K562 (cell line): ENCODE data around the gene ZNF687. TPM values are rescaled to one million over a fixed set of nuclear protein-coding genes. Genes with fewer than 3 reads are reported as not detected.
A peak's percentile ranks its signal among the peaks of the same experiment; 100 is the strongest.

Experiments
- ARID4B ChIP-seq: sonication (generic); formaldehyde crosslinking; IDR thresholded peaks from 2 replicates; pipeline ENCODE4 v1.8.0; 2022; ENCODE audit warnings: mild to moderate bottlenecking, missing genetic modification reagents
- ATF1 ChIP-seq, 2 experiments: fragments of 450-650 bp in 1 of 2; IDR thresholded peaks; 2 replicates each; pipeline ENCODE4 v1.6.1; 2016; ENCODE audit warnings: missing compliant biosample characterization in 1 of 2, missing genetic modification characterization in 1 of 2
- CBX1 ChIP-seq: sonication (generic); IDR thresholded peaks from 2 replicates; pipeline ENCODE4 v1.6.1; 2016; ENCODE audit warnings: antibody characterized with exemption, low read depth, mild to moderate bottlenecking
- CREM ChIP-seq: IDR thresholded peaks from 2 replicates; pipeline ENCODE4 v1.6.1; 2014; ENCODE audit warnings: antibody characterized with exemption, low read depth
- CSDE1 ChIP-seq, 2 experiments: fragments of 450-650 bp; IDR thresholded peaks; 2 replicates each; pipeline ENCODE4 v1.6.1; 2016; ENCODE audit warnings: mild to moderate bottlenecking in 1 of 2
- DDX20 ChIP-seq: fragments of 450-650 bp; IDR thresholded peaks from 2 replicates; pipeline ENCODE4 v1.6.1; 2016; ENCODE audit warnings: missing genetic modification characterization, low read depth, mild to moderate bottlenecking, missing compliant biosample characterization, moderate library complexity
- ERF ChIP-seq: fragments of 450-650 bp; formaldehyde crosslinking; IDR thresholded peaks from 2 replicates; pipeline ENCODE4 v1.4.0; 2020; ENCODE audit warnings: mild to moderate bottlenecking, mixed read lengths
- FOSL1 ChIP-seq: fragments of 200-800 bp; sonication (Bioruptor generic); conservative IDR thresholded peaks from 2 replicates; pipeline ENCODE4 v1.6.1; 2016; ENCODE audit warnings: missing genetic modification characterization, missing compliant biosample characterization
- HLTF ChIP-seq: fragments of 450-650 bp; IDR thresholded peaks from 2 replicates; pipeline ENCODE4 v1.6.1; 2016
- KDM2B ChIP-seq: fragments of 250-450 bp; sonication (Bioruptor Pico); IDR thresholded peaks from 2 replicates; pipeline ENCODE4 v1.8.0; 2021; ENCODE audit warnings: mild to moderate bottlenecking, moderate library complexity
- KDM4B ChIP-seq, 2 experiments: fragments of 450-650 bp in 1 of 2; sonication (generic) in 1 of 2; IDR thresholded peaks; 2 replicates each; pipeline ENCODE4 v1.6.1; 2016 to 2017; ENCODE audit warnings: borderline replicate concordance in 2 of 2, antibody characterized with exemption in 1 of 2, low read depth in 1 of 2, mild to moderate bottlenecking in 1 of 2
- MED1 ChIP-seq: sonication (generic); formaldehyde crosslinking; IDR thresholded peaks from 2 replicates; pipeline ENCODE4 v1.8.1; 2023; ENCODE audit warnings: missing genetic modification reagents, borderline replicate concordance
- NFE2L1 ChIP-seq: fragments of 450-650 bp; IDR thresholded peaks from 2 replicates; pipeline ENCODE4 v1.6.1; 2016; ENCODE audit warnings: missing genetic modification characterization, low read depth, mild to moderate bottlenecking, missing compliant biosample characterization, moderate library complexity, borderline replicate concordance
- PML ChIP-seq: IDR thresholded peaks from 2 replicates; pipeline ENCODE4 v1.6.1; 2012; ENCODE audit warnings: low read length, inconsistent platforms
- PURB ChIP-seq: sonication (generic); formaldehyde crosslinking; IDR thresholded peaks from 2 replicates; pipeline ENCODE4 v1.9.0; 2021; ENCODE audit warnings: low read depth, mild to moderate bottlenecking, missing genetic modification reagents
- RBM15 ChIP-seq: fragments of 200-400 bp; formaldehyde crosslinking; IDR thresholded peaks from 2 replicates; pipeline ENCODE4 v1.6.1; 2018; ENCODE audit warnings: mild to moderate bottlenecking, low read length, moderate library complexity; ENCODE audit not compliant: insufficient read depth
- RNF2 ChIP-seq: sonication (generic); IDR thresholded peaks from 2 replicates; pipeline ENCODE4 v1.6.1; 2016
- SMARCA4 ChIP-seq: fragments of 450-650 bp; IDR thresholded peaks from 2 replicates; pipeline ENCODE4 v1.6.1; 2016
- SRSF7 ChIP-seq: fragments of 200-400 bp; formaldehyde crosslinking; optimal IDR thresholded peaks from 2 replicates; pipeline ENCODE3; 2017; ENCODE audit warnings: mild to moderate bottlenecking, low read depth, low read length
- TEAD4 ChIP-seq, 2 experiments: sonication (generic) in 1 of 2; formaldehyde crosslinking in 1 of 2; IDR thresholded peaks; 2 replicates each; pipeline versions ENCODE4 v1.6.1 to v1.8.0; 2012 to 2022; ENCODE audit warnings: borderline replicate concordance in 1 of 2, inconsistent platforms in 1 of 2, low read length in 1 of 2, mild to moderate bottlenecking in 1 of 2, missing genetic modification reagents in 1 of 2
- TGIF2 ChIP-seq: sonication (generic); formaldehyde crosslinking; IDR thresholded peaks from 2 replicates; pipeline ENCODE4 v1.8.1; 2022; ENCODE audit warnings: mild to moderate bottlenecking, missing genetic modification reagents, moderate library complexity
- ZNF12 ChIP-seq: sonication (generic); formaldehyde crosslinking; IDR thresholded peaks from 2 replicates; pipeline ENCODE4 v1.4.0; 2020; ENCODE audit warnings: mild to moderate bottlenecking, missing genetic modification reagents
- ZNF507 ChIP-seq: conservative IDR thresholded peaks from 2 replicates; pipeline ENCODE4 v1.6.1; 2017; ENCODE audit warnings: missing genetic modification characterization, missing compliant biosample characterization
- ZNF717 ChIP-seq: fragments of 250-450 bp; sonication (Bioruptor Pico); IDR thresholded peaks from 2 replicates; pipeline ENCODE4 v1.5.0; 2021
- polyA plus RNA-seq, 8 experiments: library from polyadenylated mRNA; depleted of rRNA in 4 of 8; stranded (reverse) in 5 of 8; unstranded in 3 of 8; fragments of >200 nt; fragmentation: Nextera tagmentation in 2 of 8; fragmentation: Illumina TruSeq in 1 of 8; extraction: Ambion mirVana in 2 of 8; extraction: Trizol in 1 of 8; gene quantifications; 2 replicates each; pipeline versions ENCODE4 v1.2.1 to v1.2.3, GENCODE V29; 2011 to 2014; ENCODE audit warnings: inconsistent platforms in 1 of 8, missing spikeins in 1 of 8
- total RNA-seq, 7 experiments: library from RNA; depleted of rRNA in 6 of 7; stranded (reverse); fragments of >200 nt in 6 of 7; fragmentation: Illumina TruSeq in 2 of 7; extraction: Trizol in 2 of 7; gene quantifications; 2 replicates each; pipeline versions ENCODE4 v1.2.1 to v1.2.3, GENCODE V29; 2011 to 2021; ENCODE audit warnings: low replicate concordance in 1 of 7
- TF ChIP-seq, protein P1 (sequence below): sonication (generic); formaldehyde crosslinking; IDR thresholded peaks from 2 replicates; pipeline ENCODE4 v1.8.0; 2022; ENCODE audit warnings: missing genetic modification reagents, mild to moderate bottlenecking, moderate library complexity, borderline replicate concordance

The ZNF687 gene
- total and polyA plus RNA-seq, 9 of the 15 experiments (the other 6 are each of a cell fraction or from before 2014, with no cell fraction given), result 0.13 to 26.4 (median 10.6) TPM

GRCh38 chr1:151311589-151312331 lies 29.7 kb downstream of the ZNF687 start (continued):
- TF ChIP-seq ATF1 (CRISPR knock-in tag; IDR thresholded peaks at IDR 0.05) (no peak), ATF1 (tag; IDR thresholded peaks at IDR 0.05) (peak; percentile 92), ZNF12 (no peak), RNF2 (peak; percentile 94), MED1 (no peak), CBX1 (no peak), PURB (no peak), ZNF507 (tag) (no peak), ZNF717 (CRISPR knock-in tag) (no peak), HLTF (no peak), KDM4B (IDR thresholded peaks at IDR 0.05; ENCODE audit: borderline replicate concordance in 2 of 2, low read depth in 1 of 2) (no peak), ARID4B (CRISPR knock-in tag) (peak; percentile 98), CSDE1 (IDR thresholded peaks at IDR 0.05) (no peak), SRSF7 (no peak), RBM15 (no peak), NFE2L1 (tag) (no peak; the same call in 1 of the 2 replicates), ERF (CRISPR knock-in tag) (no peak), CREM (peak; percentile 93), PML (peak; percentile 21; the same call in 1 of the 2 replicates), TGIF2 (CRISPR knock-in tag) (peak; percentile 97; the same call in 1 of the 2 replicates), SMARCA4 (peak; percentile 98), FOSL1 (tag) (peak; percentile 100), DDX20 (tag) (0 out of 2 replicates have a peak, but pooled peaks have one; percentile 42), TEAD4 (IDR thresholded peaks at IDR 0.05; ENCODE audit: low read length) (peak; percentile 53), TEAD4 (CRISPR knock-in tag; IDR thresholded peaks at IDR 0.05; ENCODE audit: borderline replicate concordance) (no peak), KDM2B (no peak)
- TF ChIP-seq, protein P1, sequence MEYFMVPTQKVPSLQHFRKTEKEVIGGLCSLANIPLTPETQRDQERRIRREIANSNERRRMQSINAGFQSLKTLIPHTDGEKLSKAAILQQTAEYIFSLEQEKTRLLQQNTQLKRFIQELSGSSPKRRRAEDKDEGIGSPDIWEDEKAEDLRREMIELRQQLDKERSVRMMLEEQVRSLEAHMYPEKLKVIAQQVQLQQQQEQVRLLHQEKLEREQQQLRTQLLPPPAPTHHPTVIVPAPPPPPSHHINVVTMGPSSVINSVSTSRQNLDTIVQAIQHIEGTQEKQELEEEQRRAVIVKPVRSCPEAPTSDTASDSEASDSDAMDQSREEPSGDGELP (CRISPR knock-in tag), result peak; percentile 100
